HEK293 (cell line): Measurements from ENCODE around the gene RAD23B.

Source experiments
- KLF1 ChIP-seq: fragments of 450-650 bp; formaldehyde crosslinking; IDR thresholded peaks from 2 replicates; pipeline ENCODE4 v1.5.1; 2016; ENCODE audit warnings: missing biosample characterization, missing genetic modification characterization
- ZNF146 ChIP-seq: fragments of 450-650 bp; formaldehyde crosslinking; IDR thresholded peaks from 2 replicates; pipeline ENCODE4 v1.5.1; 2016; ENCODE audit warnings: missing biosample characterization, missing genetic modification characterization
- ZNF24 ChIP-seq: fragments of 450-650 bp; formaldehyde crosslinking; IDR thresholded peaks from 2 replicates; pipeline ENCODE4 v1.5.1; 2016; ENCODE audit warnings: missing biosample characterization, missing genetic modification characterization
- ZNF274 ChIP-seq, 2 experiments: fragments of 200-500 bp in 1 of 2; fragments of 450-650 bp in 1 of 2; sonication (Bioruptor generic) in 1 of 2; formaldehyde crosslinking in 1 of 2; IDR thresholded peaks; 2 replicates each; pipeline versions ENCODE4 v1.5.1 to v1.6.1; 2014 to 2016; ENCODE audit warnings: borderline replicate concordance in 1 of 2, inconsistent platforms in 1 of 2, low read length in 1 of 2, missing biosample characterization in 1 of 2, missing genetic modification characterization in 1 of 2
- ZNF580 ChIP-seq: fragments of 450-650 bp; formaldehyde crosslinking; IDR thresholded peaks from 2 replicates; pipeline ENCODE4 v1.5.1; 2016; ENCODE audit warnings: missing biosample characterization, missing genetic modification characterization
- ZNF660 ChIP-seq: fragments of 450-650 bp; IDR thresholded peaks from 2 replicates; pipeline ENCODE4 v1.5.1; 2018; ENCODE audit warnings: missing biosample characterization, mild to moderate bottlenecking, missing genetic modification characterization
- ZNF707 ChIP-seq: fragments of 450-650 bp; formaldehyde crosslinking; IDR thresholded peaks from 2 replicates; pipeline ENCODE4 v1.5.1; 2016; ENCODE audit warnings: missing biosample characterization, missing genetic modification characterization
- ZNF830 ChIP-seq: fragments of 450-650 bp; IDR thresholded peaks from 2 replicates; pipeline ENCODE4 v1.5.0; 2018; ENCODE audit warnings: missing biosample characterization, missing genetic modification characterization, low read depth, mild to moderate bottlenecking, moderate library complexity
- ZNF837 ChIP-seq: fragments of 450-650 bp; formaldehyde crosslinking; IDR thresholded peaks from 2 replicates; pipeline ENCODE4 v1.5.1; 2016; ENCODE audit warnings: missing biosample characterization, missing genetic modification characterization
- ZSCAN30 ChIP-seq: fragments of 450-650 bp; IDR thresholded peaks from 2 replicates; pipeline ENCODE4 v1.5.1; 2018; ENCODE audit warnings: missing biosample characterization, mild to moderate bottlenecking, missing genetic modification characterization, moderate library complexity
- TF ChIP-seq, protein P1 (sequence below): fragments of 450-650 bp; formaldehyde crosslinking; IDR thresholded peaks from 2 replicates; pipeline ENCODE4 v1.5.1; 2016; ENCODE audit warnings: missing biosample characterization, missing genetic modification characterization
- TF ChIP-seq, protein P2 (sequence below): fragments of 450-650 bp; formaldehyde crosslinking; IDR thresholded peaks from 2 replicates; pipeline ENCODE4 v1.5.1; 2016; ENCODE audit warnings: missing biosample characterization, missing genetic modification characterization
- TF ChIP-seq, protein P3 (sequence below): fragments of 450-650 bp; formaldehyde crosslinking; optimal IDR thresholded peaks from 2 replicates; pipeline ENCODE3; 2016; ENCODE audit warnings: missing biosample characterization, mild to moderate bottlenecking, missing genetic modification characterization

- no peak for TF ChIP-seq ZNF830 (tag by site-specific recombination)
- TF ChIP-seq, protein P1, sequence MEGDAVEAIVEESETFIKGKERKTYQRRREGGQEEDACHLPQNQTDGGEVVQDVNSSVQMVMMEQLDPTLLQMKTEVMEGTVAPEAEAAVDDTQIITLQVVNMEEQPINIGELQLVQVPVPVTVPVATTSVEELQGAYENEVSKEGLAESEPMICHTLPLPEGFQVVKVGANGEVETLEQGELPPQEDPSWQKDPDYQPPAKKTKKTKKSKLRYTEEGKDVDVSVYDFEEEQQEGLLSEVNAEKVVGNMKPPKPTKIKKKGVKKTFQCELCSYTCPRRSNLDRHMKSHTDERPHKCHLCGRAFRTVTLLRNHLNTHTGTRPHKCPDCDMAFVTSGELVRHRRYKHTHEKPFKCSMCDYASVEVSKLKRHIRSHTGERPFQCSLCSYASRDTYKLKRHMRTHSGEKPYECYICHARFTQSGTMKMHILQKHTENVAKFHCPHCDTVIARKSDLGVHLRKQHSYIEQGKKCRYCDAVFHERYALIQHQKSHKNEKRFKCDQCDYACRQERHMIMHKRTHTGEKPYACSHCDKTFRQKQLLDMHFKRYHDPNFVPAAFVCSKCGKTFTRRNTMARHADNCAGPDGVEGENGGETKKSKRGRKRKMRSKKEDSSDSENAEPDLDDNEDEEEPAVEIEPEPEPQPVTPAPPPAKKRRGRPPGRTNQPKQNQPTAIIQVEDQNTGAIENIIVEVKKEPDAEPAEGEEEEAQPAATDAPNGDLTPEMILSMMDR (tag by site-specific recombination): no peak
- TF ChIP-seq, protein P2, sequence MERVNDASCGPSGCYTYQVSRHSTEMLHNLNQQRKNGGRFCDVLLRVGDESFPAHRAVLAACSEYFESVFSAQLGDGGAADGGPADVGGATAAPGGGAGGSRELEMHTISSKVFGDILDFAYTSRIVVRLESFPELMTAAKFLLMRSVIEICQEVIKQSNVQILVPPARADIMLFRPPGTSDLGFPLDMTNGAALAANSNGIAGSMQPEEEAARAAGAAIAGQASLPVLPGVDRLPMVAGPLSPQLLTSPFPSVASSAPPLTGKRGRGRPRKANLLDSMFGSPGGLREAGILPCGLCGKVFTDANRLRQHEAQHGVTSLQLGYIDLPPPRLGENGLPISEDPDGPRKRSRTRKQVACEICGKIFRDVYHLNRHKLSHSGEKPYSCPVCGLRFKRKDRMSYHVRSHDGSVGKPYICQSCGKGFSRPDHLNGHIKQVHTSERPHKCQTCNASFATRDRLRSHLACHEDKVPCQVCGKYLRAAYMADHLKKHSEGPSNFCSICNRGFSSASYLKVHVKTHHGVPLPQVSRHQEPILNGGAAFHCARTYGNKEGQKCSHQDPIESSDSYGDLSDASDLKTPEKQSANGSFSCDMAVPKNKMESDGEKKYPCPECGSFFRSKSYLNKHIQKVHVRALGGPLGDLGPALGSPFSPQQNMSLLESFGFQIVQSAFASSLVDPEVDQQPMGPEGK (tag by site-specific recombination): no peak
- no peak for TF ChIP-seq ZNF660 (tag by site-specific recombination)
- TF ChIP-seq, protein P3, sequence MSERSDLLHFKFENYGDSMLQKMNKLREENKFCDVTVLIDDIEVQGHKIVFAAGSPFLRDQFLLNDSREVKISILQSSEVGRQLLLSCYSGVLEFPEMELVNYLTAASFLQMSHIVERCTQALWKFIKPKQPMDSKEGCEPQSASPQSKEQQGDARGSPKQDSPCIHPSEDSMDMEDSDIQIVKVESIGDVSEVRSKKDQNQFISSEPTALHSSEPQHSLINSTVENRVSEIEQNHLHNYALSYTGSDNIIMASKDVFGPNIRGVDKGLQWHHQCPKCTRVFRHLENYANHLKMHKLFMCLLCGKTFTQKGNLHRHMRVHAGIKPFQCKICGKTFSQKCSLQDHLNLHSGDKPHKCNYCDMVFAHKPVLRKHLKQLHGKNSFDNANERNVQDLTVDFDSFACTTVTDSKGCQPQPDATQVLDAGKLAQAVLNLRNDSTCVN (tag by site-specific recombination): no peak
- TF ChIP-seq ZSCAN30 (tag by site-specific recombination): no peak
- no peak for TF ChIP-seq ZNF274 (IDR thresholded peaks at IDR 0.05; ENCODE audit: low read length)
- no peak for TF ChIP-seq ZNF274 (tag by site-specific recombination; IDR thresholded peaks at IDR 0.05; ENCODE audit: borderline replicate concordance)
- no peak for TF ChIP-seq ZNF707 (tag by site-specific recombination)
- no peak for TF ChIP-seq ZNF24 (tag by site-specific recombination)
- TF ChIP-seq ZNF146 (tag by site-specific recombination): no peak
- no peak for TF ChIP-seq KLF1 (tag by site-specific recombination)
- no peak for TF ChIP-seq ZNF837 (tag by site-specific recombination)
- TF ChIP-seq ZNF580 (tag by site-specific recombination): no peak
Observed at GRCh38 chr9:107275530-107275929, 7.5 kb upstream of the RAD23B start.
